SU-DHL-6 (cell line): ENCODE data around the gene TWSG1.

Source experiments
- H2AFZ ChIP-seq: fragments of 200-600 bp; sonication (generic); 2 replicates; pipeline ENCODE4 v1.6.1; 2014; ENCODE audit warnings: low read depth, mild to moderate bottlenecking, moderate library complexity, mixed read lengths, antibody characterized with exemption, low read length; ENCODE audit not compliant: severe bottlenecking
- H3F3A ChIP-seq: fragments of 200-600 bp; shearing (Covaris generic); 2 replicates; pipeline ENCODE4 v1.6.0; 2016; ENCODE audit warnings: antibody characterized with exemption, mild to moderate bottlenecking; ENCODE audit not compliant: insufficient read depth
- H3K27ac ChIP-seq: fragments of 200-600 bp; sonication (generic); 2 replicates; pipeline ENCODE4 v1.5.1; 2016; ENCODE audit warnings: low read depth, mild to moderate bottlenecking, low read length, moderate library complexity, mixed read lengths
- H3K27me3 ChIP-seq: fragments of 200-600 bp; sonication (generic), shearing (Covaris generic); 2 replicates; pipeline ENCODE4 v1.6.0; 2014; ENCODE audit warnings: mild to moderate bottlenecking, low read length
- H3K36me3 ChIP-seq: fragments of 200-600 bp; sonication (generic); 2 replicates; pipeline ENCODE4 v1.6.1; 2014; ENCODE audit warnings: mild to moderate bottlenecking, low read length, mixed read lengths
- H3K4me2 ChIP-seq: fragments of 300-600, 200-600 bp; shearing (Covaris generic), sonication (generic); 2 replicates; pipeline ENCODE4 v1.6.0; 2014; ENCODE audit warnings: low read length, low read depth, mild to moderate bottlenecking; ENCODE audit not compliant: poor library complexity, severe bottlenecking
- H3K4me3 ChIP-seq: fragments of 200-600 bp; sonication (generic); 2 replicates; pipeline ENCODE4 v1.5.1; 2014; ENCODE audit warnings: antibody characterized with exemption, low read length, mild to moderate bottlenecking, mixed read lengths; ENCODE audit not compliant: insufficient read depth, poor library complexity, severe bottlenecking
- H3K79me2 ChIP-seq: fragments of 200-600 bp; sonication (generic); 2 replicates; pipeline ENCODE4 v1.6.1; 2014; ENCODE audit warnings: mild to moderate bottlenecking, low read length, moderate library complexity; ENCODE audit not compliant: insufficient read depth
- H3K9ac ChIP-seq: fragments of 200-600 bp; sonication (generic); 2 replicates; pipeline ENCODE4 v1.7.0; 2014; ENCODE audit warnings: mild to moderate bottlenecking, low read length
- H3K9me2 ChIP-seq: fragments of 200-600 bp; sonication (generic); replicated peaks from 2 replicates; pipeline ENCODE4 v1.6.1; 2014; ENCODE audit warnings: low read length; ENCODE audit not compliant: insufficient read depth
- H3K9me3 ChIP-seq: fragments of 200-600 bp; sonication (generic); 2 replicates; pipeline ENCODE4 v1.6.1; 2014; ENCODE audit warnings: low read length, mixed read lengths; ENCODE audit not compliant: insufficient read depth
- H4K20me1 ChIP-seq: fragments of 200-600 bp; sonication (generic); 2 replicates; pipeline ENCODE4 v1.6.1; 2014; ENCODE audit warnings: low read depth, mild to moderate bottlenecking, antibody characterized with exemption, low read length, moderate library complexity, mixed read lengths
- CTCF ChIP-seq: fragments of 200-600 bp; sonication (generic); IDR thresholded peaks from one replicate; pipeline ENCODE4 v1.5.1; 2017; ENCODE audit warnings: antibody characterized with exemption, mild to moderate bottlenecking, low read length, moderate library complexity; ENCODE audit not compliant: insufficient read depth, poor library complexity, severe bottlenecking
- EZH2phosphoT487 ChIP-seq: fragments of 200-600 bp; sonication (generic), shearing (Covaris generic); conservative IDR thresholded peaks from 2 replicates; pipeline ENCODE4 v1.6.1; 2018; ENCODE audit warnings: mild to moderate bottlenecking, antibody characterized with exemption, low read length, moderate library complexity, mixed read lengths

Gene TWSG1

GRCh38 chr18:9404565-9405060, 70.0 kb downstream of the TWSG1 start:
- no peaks in the 10 kb centered on the region for H3F3A ChIP-seq
- H2AFZ ChIP-seq: no peak overlapping the region
- no peak overlapping the region for H3K27ac ChIP-seq
- H3K27me3 ChIP-seq: no peaks in the 10 kb centered on the region
- no peak overlapping the region for H3K4me3 ChIP-seq
- H3K9me2 ChIP-seq: no peaks in the 10 kb centered on the region
- H4K20me1 ChIP-seq: no peaks in the 10 kb centered on the region
- TF ChIP-seq EZH2phosphoT487: no peak
- no peak for TF ChIP-seq CTCF
- no peaks in the 10 kb centered on the region for H3K9me3 ChIP-seq
- H3K36me3 ChIP-seq: no peaks in the 10 kb centered on the region
- H3K9ac ChIP-seq: no peak overlapping the region
- H3K79me2 ChIP-seq: no peaks in the 10 kb centered on the region
- no peak overlapping the region for H3K4me2 ChIP-seq

GRCh38 chr18:9405130-9405529, 70.6 kb downstream of the TWSG1 start:
- H3K27me3 ChIP-seq: no peaks in the 10 kb centered on the region
- no peaks in the 10 kb centered on the region for H3F3A ChIP-seq
- TF ChIP-seq EZH2phosphoT487 (no peak), CTCF (no peak)
- no peak overlapping the region for H2AFZ ChIP-seq
- no peaks in the 10 kb centered on the region for H3K79me2 ChIP-seq
- H4K20me1 ChIP-seq: no peaks in the 10 kb centered on the region
- H3K9ac ChIP-seq: no peak overlapping the region
- no peaks in the 10 kb centered on the region for H3K9me2 ChIP-seq
- H3K4me2 ChIP-seq: no peak overlapping the region
- no peak overlapping the region for H3K27ac ChIP-seq
- H3K9me3 ChIP-seq: peaks cover 3% of the 10 kb centered on the region; the same call in 1 of the 2 replicates
- no peak overlapping the region for H3K4me3 ChIP-seq
- no peaks in the 10 kb centered on the region for H3K36me3 ChIP-seq

- Histone ChIP-seq H3K4me3 (no peak overlapping the region), H3K9me2 (no peaks in the 10 kb centered on the region), H3K27ac (no peak overlapping the region), H3K9ac (no peak overlapping the region), H3K4me2 (no peak overlapping the region), H3K36me3 (no peaks in the 10 kb centered on the region), H3F3A (no peaks in the 10 kb centered on the region), H3K9me3 (peaks cover 9% of the 10 kb centered on the region; the same call in 1 of the 2 replicates), H2AFZ (no peak overlapping the region), H3K27me3 (no peaks in the 10 kb centered on the region), H3K79me2 (no peaks in the 10 kb centered on the region), H4K20me1 (no peaks in the 10 kb centered on the region)
- TF ChIP-seq CTCF: no peak
- TF ChIP-seq EZH2phosphoT487: no peak
These were observed 71.4 kb downstream of the TWSG1 start for GRCh38 chr18:9405977-9406376.
